Adipose tissue (tissue), 3 donors: ENCODE data around the gene YY1AP1. TPM values are rescaled to one million over a fixed set of nuclear protein-coding genes. Genes with fewer than 3 reads are reported as not detected.
A peak's percentile ranks its signal among the peaks of the same experiment; 100 is the strongest.
"Not testable (repeated sequence)": the region's sequence is repeated elsewhere in the genome, so short reads cannot be mapped to it uniquely, and the experiment has no call there.

Experiments
- H3K27ac ChIP-seq: one replicate; pipeline ENCODE4 v1.5.1; 2013; ENCODE audit warnings: low read depth, low read length
- WGBS, 3 donors: extraction: QIAGEN DNeasy Blood & Tissue Kit; methylation state at CpG; one replicate each; pipeline ENCODE4 v1.1.7; 2013; 5-methylcytosine and 5-hydroxymethylcytosine counted together
- polyA plus RNA-seq, 3 donors: library from polyadenylated mRNA; stranded (reverse); fragments of 200-250 nt; gene quantifications; one replicate each; pipeline ENCODE4 v1.2.3, GENCODE V29; 2013
- donor health status: healthy with polysubstance abuse.
- donor health status: Bipolar disorder and iron deficiency.
- donor health status: healthy.

The YY1AP1 gene
- polyA plus RNA-seq, 3 donors, result 20.8 to 38.3 (median 32.3) TPM

GRCh38 chr1:155697046-155697445, 8.5 kb upstream of the YY1AP1 start:
- no peak overlapping the region for H3K27ac ChIP-seq
- 92 to 97% (median 97%) methylated on average over 10 of the region's 10 CpGs for WGBS, 3 donors

GRCh38 chr1:155696524-155696923, 8.0 kb upstream of the YY1AP1 start:
- no peak overlapping the region for H3K27ac ChIP-seq

GRCh38 chr1:155695608-155696007, 7.0 kb upstream of the YY1AP1 start:
- whole genome bisulfite sequencing, 3 donors, result 53 to 98% (median 97%) methylated on average over 3 of the region's 3 CpGs
- H3K27ac ChIP-seq, result no peak overlapping the region

- no peak overlapping the region for H3K27ac ChIP-seq
- 12 to 37% (median 23%) methylated on average over 4 of the region's 4 CpGs for WGBS, 3 donors
Measured at GRCh38 chr1:155695072-155695471, 6.5 kb upstream of the YY1AP1 start.

GRCh38 chr1:155694167-155694566, 5.6 kb upstream of the YY1AP1 start:
- no peak overlapping the region for H3K27ac ChIP-seq
- 87 to 88% (median 88%) methylated on average over 7 of the region's 7 CpGs for WGBS, 3 donors

- WGBS, 3 donors, result 93 to 97% (median 95%) methylated on average over 8 of the region's 8 CpGs
Measured at GRCh38 chr1:155691992-155692528, 3.5 kb upstream of the YY1AP1 start.

GRCh38 chr1:155689081-155689607, 570 bp upstream of the YY1AP1 start, which contains the start of gene DAP3:
DAP3 (plus strand) TSS chr1:155689091; CDS start chr1:155709780, 20,689 bp downstream.
- 0% methylated on average over 28 of the region's 28 CpGs for WGBS, 3 donors
- H3K27ac ChIP-seq, result peak within 1 kb of the TSS; percentile 97

More at GRCh38 chr1:155691992-155692528, 3.5 kb upstream of the YY1AP1 start:
- H3K27ac ChIP-seq, result no peak overlapping the region

- WGBS, 3 donors, result 0 to 1% (median 0%) methylated on average over 25 to 28 of the region's 35 CpGs
- H3K27ac ChIP-seq, result peak overlapping the region; percentile 97
Measured at GRCh38 chr1:155687705-155688323, 760 bp downstream of the YY1AP1 start.

- no peak overlapping the region for H3K27ac ChIP-seq
- 87 to 92% (median 92%) methylated on average over 2 of the region's 2 CpGs for WGBS, 3 donors
Measured at GRCh38 chr1:155681776-155682175, 6.8 kb downstream of the YY1AP1 start.

GRCh38 chr1:155680531-155680930, 8.0 kb downstream of the YY1AP1 start:
- no peak overlapping the region for H3K27ac ChIP-seq
- WGBS, 3 donors, result 90 to 96% (median 94%) methylated on average over 6 of the region's 6 CpGs

GRCh38 chr1:155678992-155679391, 9.6 kb downstream of the YY1AP1 start:
- 85 to 94% (median 91%) methylated on average over 1 of the region's 1 CpG for WGBS, 3 donors
- not testable (repeated sequence) for H3K27ac ChIP-seq

- H3K27ac ChIP-seq, result no peak overlapping the region
- WGBS, 3 donors, result 79 to 96% (median 90%) methylated on average over 4 of the region's 4 CpGs
Measured at GRCh38 chr1:155678027-155678426, 10.5 kb downstream of the YY1AP1 start.

- 93% methylated on average over 6 of the region's 6 CpGs for WGBS, 3 donors
- H3K27ac ChIP-seq, result no peak overlapping the region
Measured at GRCh38 chr1:155673003-155673402, 15.6 kb downstream of the YY1AP1 start.

GRCh38 chr1:155671750-155672149, 16.8 kb downstream of the YY1AP1 start:
- 54 to 95% (median 94%) methylated on average over 4 of the region's 4 CpGs for WGBS, 3 donors
- H3K27ac ChIP-seq, result no peak overlapping the region

- WGBS, 3 donors, result 94 to 97% (median 96%) methylated on average over 5 of the region's 5 CpGs
- H3K27ac ChIP-seq, result no peak overlapping the region
Measured at GRCh38 chr1:155669233-155670162, 19.1 kb downstream of the YY1AP1 start.

GRCh38 chr1:155661239-155661638, 27.3 kb downstream of the YY1AP1 start:
- WGBS, 3 donors, result 89 to 97% (median 96%) methylated on average over 3 of the region's 4 CpGs

GRCh38 chr1:155657463-155657862, 31.1 kb downstream of the YY1AP1 start:
- WGBS, 3 donors, result 50 to 67% (median 57%) methylated on average over 2 of the region's 2 CpGs
- H3K27ac ChIP-seq, result no peak overlapping the region

More at GRCh38 chr1:155661239-155661638, 27.3 kb downstream of the YY1AP1 start:
- not testable (repeated sequence) for H3K27ac ChIP-seq

GRCh38 chr1:155652951-155653350, 35.6 kb downstream of the YY1AP1 start:
- WGBS, 3 donors, result 81 to 88% (median 87%) methylated on average over 3 of the region's 3 CpGs
- H3K27ac ChIP-seq, result no peak overlapping the region
